WTC11 (cell line): ENCODE measurements around the gene ASCL2. TPM values are rescaled to one million over a fixed set of nuclear protein-coding genes. Genes with fewer than 3 reads are reported as not detected.

Experiments
- ATAC-seq: fragments of 200-7000 bp; cut with Tn5 transposase; 2 replicates; pipeline ENCODE4 v1.10.0; 2021; ENCODE audit warnings: mild to moderate bottlenecking, moderate library complexity
- CTCF ChIA-PET: fragments of 300-600 bp; sonication (Branson Sonifier 250); formaldehyde crosslinking; loops from one replicate; lab custom pipeline; 2021; ENCODE audit warnings: antibody characterized with exemption; lab: Charles Lee
- POLR2A ChIA-PET: fragments of 350-600 bp; sonication (Branson Sonifier 250); formaldehyde crosslinking; loops from one replicate; lab custom pipeline; 2021; ENCODE audit warnings: antibody characterized with exemption; lab: Charles Lee
- DNase-seq: peaks from one replicate; pipeline ENCODE4 v3.0.0; 2021; ENCODE audit warnings: low spot score
- H3K27ac Mint-ChIP-seq: 2 replicates; pipeline ENCODE4 v1.8.0; 2021; ENCODE audit warnings: mixed read lengths
- H3K27me3 Mint-ChIP-seq: 2 replicates; pipeline ENCODE4 v1.8.0; 2021; ENCODE audit warnings: low read depth, mild to moderate bottlenecking, moderate library complexity, mixed read lengths
- H3K36me3 Mint-ChIP-seq: 2 replicates; pipeline ENCODE4 v1.8.0; 2021; ENCODE audit warnings: mixed read lengths
- H3K4me1 Mint-ChIP-seq: 2 replicates; pipeline ENCODE4 v1.8.0; 2022; ENCODE audit warnings: mixed read lengths
- H3K4me3 Mint-ChIP-seq: 2 replicates; pipeline ENCODE4 v1.8.0; 2021; ENCODE audit warnings: mild to moderate bottlenecking, moderate library complexity, mixed read lengths
- H3K9me3 Mint-ChIP-seq: 2 replicates; pipeline ENCODE4 v1.8.0; 2021; ENCODE audit warnings: mixed read lengths
- AR ChIP-seq: fragments of 250-450 bp; sonication (Bioruptor Pico); IDR thresholded peaks from 2 replicates; pipeline ENCODE4 v1.9.0; 2021; ENCODE audit warnings: mild to moderate bottlenecking
- CTCF ChIP-seq: fragments of 200-600 bp; IDR thresholded peaks from 2 replicates; pipeline ENCODE4 v1.8.0; 2022; ENCODE audit warnings: antibody characterized with exemption
- ESRRA ChIP-seq: sonication (generic); formaldehyde crosslinking; IDR thresholded peaks from 2 replicates; pipeline ENCODE4 v1.8.1; 2022; ENCODE audit warnings: mild to moderate bottlenecking, missing genetic modification reagents, borderline replicate concordance
- FOXK1 ChIP-seq: sonication (generic); formaldehyde crosslinking; IDR thresholded peaks from 2 replicates; pipeline ENCODE4 v1.8.0; 2022; ENCODE audit warnings: mild to moderate bottlenecking, moderate library complexity, missing genetic modification reagents
- IRF1 ChIP-seq: sonication (generic); formaldehyde crosslinking; IDR thresholded peaks from 2 replicates; pipeline ENCODE4 v1.8.0; 2023; ENCODE audit warnings: missing genetic modification reagents
- IRF2 ChIP-seq: sonication (generic); formaldehyde crosslinking; IDR thresholded peaks from 2 replicates; pipeline ENCODE4 v1.8.0; 2022; ENCODE audit warnings: low read depth, missing genetic modification reagents, borderline replicate concordance
- JAZF1 ChIP-seq: fragments of 250-450 bp; sonication (Bioruptor Pico); IDR thresholded peaks from 2 replicates; pipeline ENCODE4 v1.9.0; 2021; ENCODE audit warnings: moderate library complexity, mild to moderate bottlenecking, inconsistent platforms
- NFATC4 ChIP-seq: fragments of 250-450 bp; sonication (Bioruptor Pico); IDR thresholded peaks from 2 replicates; pipeline ENCODE4 v1.9.0; 2021; ENCODE audit warnings: mild to moderate bottlenecking
- NR2C2 ChIP-seq: sonication (generic); formaldehyde crosslinking; IDR thresholded peaks from 2 replicates; pipeline ENCODE4 v1.8.0; 2022; ENCODE audit warnings: mild to moderate bottlenecking, missing genetic modification reagents
- RELA ChIP-seq: sonication (generic); formaldehyde crosslinking; IDR thresholded peaks from 2 replicates; pipeline ENCODE4 v1.8.1; 2022; ENCODE audit warnings: missing genetic modification reagents, mild to moderate bottlenecking, borderline replicate concordance
- TCF7 ChIP-seq: sonication (generic); formaldehyde crosslinking; IDR thresholded peaks from 2 replicates; pipeline ENCODE4 v1.8.0; 2022; ENCODE audit warnings: mild to moderate bottlenecking, low read depth, missing genetic modification reagents, moderate library complexity
- TEAD4 ChIP-seq: sonication (generic); formaldehyde crosslinking; IDR thresholded peaks from 2 replicates; pipeline ENCODE4 v1.8.0; 2022; ENCODE audit warnings: mild to moderate bottlenecking, missing genetic modification reagents
- ZMAT4 ChIP-seq: fragments of 250-450 bp; sonication (Bioruptor Pico); IDR thresholded peaks from 2 replicates; pipeline ENCODE4 v1.9.0; 2021; ENCODE audit warnings: mild to moderate bottlenecking
- ZNF138 ChIP-seq: sonication (generic); formaldehyde crosslinking; conservative IDR thresholded peaks from 2 replicates; pipeline ENCODE4 v1.8.1; 2022; ENCODE audit warnings: mild to moderate bottlenecking, moderate library complexity, missing genetic modification reagents
- ZNF219 ChIP-seq: sonication (generic); formaldehyde crosslinking; IDR thresholded peaks from 2 replicates; pipeline ENCODE4 v1.8.0; 2023; ENCODE audit warnings: missing genetic modification reagents, mild to moderate bottlenecking, borderline replicate concordance
- ZNF317 ChIP-seq: sonication (generic); formaldehyde crosslinking; IDR thresholded peaks from 2 replicates; pipeline ENCODE4 v1.8.1; 2023; ENCODE audit warnings: low read depth, mild to moderate bottlenecking, moderate library complexity, missing genetic modification reagents, borderline replicate concordance
- total RNA-seq: library from RNA; stranded (reverse); gene quantifications from 3 replicates; pipeline ENCODE4 v1.2.3, GENCODE V29; 2021
- TF ChIP-seq, protein P1 (sequence below): sonication (generic); formaldehyde crosslinking; IDR thresholded peaks from 2 replicates; pipeline ENCODE4 v1.8.0; 2022; ENCODE audit warnings: mild to moderate bottlenecking, missing genetic modification reagents

The ASCL2 gene
- total RNA-seq, 1 experiment from 2014 or later = 0.24 TPM

- TF ChIP-seq NR2C2 = no peak
- no peak for TF ChIP-seq ESRRA
- no peak for TF ChIP-seq ZNF138 (CRISPR knock-in tag)
- TF ChIP-seq, protein P1, sequence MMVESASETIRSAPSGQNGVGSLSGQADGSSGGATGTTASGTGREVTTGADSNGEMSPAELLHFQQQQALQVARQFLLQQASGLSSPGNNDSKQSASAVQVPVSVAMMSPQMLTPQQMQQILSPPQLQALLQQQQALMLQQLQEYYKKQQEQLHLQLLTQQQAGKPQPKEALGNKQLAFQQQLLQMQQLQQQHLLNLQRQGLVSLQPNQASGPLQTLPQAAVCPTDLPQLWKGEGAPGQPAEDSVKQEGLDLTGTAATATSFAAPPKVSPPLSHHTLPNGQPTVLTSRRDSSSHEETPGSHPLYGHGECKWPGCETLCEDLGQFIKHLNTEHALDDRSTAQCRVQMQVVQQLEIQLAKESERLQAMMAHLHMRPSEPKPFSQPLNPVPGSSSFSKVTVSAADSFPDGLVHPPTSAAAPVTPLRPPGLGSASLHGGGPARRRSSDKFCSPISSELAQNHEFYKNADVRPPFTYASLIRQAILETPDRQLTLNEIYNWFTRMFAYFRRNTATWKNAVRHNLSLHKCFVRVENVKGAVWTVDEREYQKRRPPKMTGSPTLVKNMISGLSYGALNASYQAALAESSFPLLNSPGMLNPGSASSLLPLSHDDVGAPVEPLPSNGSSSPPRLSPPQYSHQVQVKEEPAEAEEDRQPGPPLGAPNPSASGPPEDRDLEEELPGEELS (CRISPR knock-in tag) = no peak
- no peak for TF ChIP-seq CTCF
- TF ChIP-seq RELA (CRISPR knock-in tag) = no peak
- TF ChIP-seq, all 79 proteins: peak for 0
Observed at GRCh38 chr11:2302896-2303626, 32.7 kb upstream of the ASCL2 start (continued).

DNA sequence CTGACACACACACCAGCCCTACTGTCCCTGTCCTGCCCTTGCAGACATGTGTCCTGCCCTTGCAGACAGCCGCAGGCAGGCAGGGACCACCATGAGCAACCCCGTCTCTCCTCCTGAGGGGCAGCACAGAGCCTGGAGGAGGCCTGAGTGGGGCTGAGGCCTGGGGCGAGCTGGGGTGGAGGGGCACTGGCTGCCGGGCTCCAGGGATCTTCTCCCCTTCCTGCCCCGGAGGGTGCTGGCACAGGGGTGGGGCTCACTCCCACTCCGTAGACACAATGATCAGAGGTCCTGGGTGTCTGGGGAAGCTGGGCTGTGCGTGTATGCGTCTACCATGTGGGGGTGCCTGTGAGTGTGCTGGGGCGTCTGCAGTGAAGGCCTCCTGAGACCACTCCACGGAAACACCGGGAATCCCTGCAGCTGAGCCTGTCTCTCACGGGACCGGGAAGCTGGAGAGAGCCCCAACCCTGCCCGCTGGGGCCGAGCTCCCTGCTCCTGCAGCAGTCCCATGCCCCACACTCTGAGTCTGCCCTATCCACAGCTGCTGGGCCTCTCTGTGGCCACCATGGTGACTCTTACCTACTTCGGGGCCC is 32.0 kb upstream of the ASCL2 start:
- TF ChIP-seq NFATC4 (CRISPR knock-in tag) = no peak
- no peak for TF ChIP-seq ZNF317 (CRISPR knock-in tag)
- TF ChIP-seq ZMAT4 (CRISPR knock-in tag) = no peak
- no peak for TF ChIP-seq IRF2
- no peak for TF ChIP-seq ZNF138 (CRISPR knock-in tag)
- no peak for TF ChIP-seq AR
- no peak for TF ChIP-seq IRF1 (CRISPR knock-in tag)
- no peak for TF ChIP-seq TCF7 (CRISPR knock-in tag)
- no peak for TF ChIP-seq TEAD4 (CRISPR knock-in tag)
- no peak for TF ChIP-seq FOXK1 (CRISPR knock-in tag)
- no peak for TF ChIP-seq JAZF1 (CRISPR knock-in tag)
- no peak for TF ChIP-seq ZNF219 (CRISPR knock-in tag)
- no peaks in the 10 kb centered on the region for H3K9me3 Mint-ChIP-seq
- H3K27ac Mint-ChIP-seq = no peak overlapping the region
- H3K27me3 Mint-ChIP-seq = no peaks in the 10 kb centered on the region
- ChIA-PET CTCF (interaction anchor here (0.7 to 11.0 kb wide), 5 partner anchors 88 to 118 kb away, joined by 3 to 398 read pairs (median 8); no protein-coding TSS in a partner anchor), POLR2A (no interaction called here)
- H3K4me3 Mint-ChIP-seq = no peak overlapping the region
- DNase-seq = no peak
- H3K36me3 Mint-ChIP-seq = no peaks in the 10 kb centered on the region
- H3K4me1 Mint-ChIP-seq = peaks cover 4% of the 10 kb centered on the region
- ATAC-seq = no peak
